Lung (tissue), 12 donors: Measurements from ENCODE around the gene SEPTIN2. TPM values are rescaled to one million over a fixed set of nuclear protein-coding genes. Genes with fewer than 3 reads are reported as not detected.

Experiments
- ATAC-seq: fragments of 200-7000 bp; cut with Tn5 transposase; one replicate; pipeline ENCODE4 v1.9.1; 2020; ENCODE audit warnings: moderate number of reproducible peaks; ENCODE audit not compliant: insufficient read depth, low FRiP score
- DNase-seq, 3 donors: peaks; one replicate each; pipeline ENCODE4 v3.0.0-alpha.2; 2013 to 2017
- H3K27ac ChIP-seq, 2 donors: one replicate each; pipeline ENCODE4 v1.5.1; 2013; ENCODE audit warnings: mild to moderate bottlenecking in 2 of 2, moderate library complexity in 2 of 2, control low read depth in 1 of 2, inconsistent platforms in 1 of 2, low read depth in 1 of 2, low read length in 1 of 2
- H3K27me3 ChIP-seq, 3 donors: one replicate each; pipeline ENCODE4 v1.5.1; 2013; ENCODE audit warnings: low read length in 2 of 3; ENCODE audit not compliant: control insufficient read depth in 3 of 3, insufficient read depth in 3 of 3
- H3K36me3 ChIP-seq, 4 donors: one replicate each; pipeline ENCODE4 v1.5.1; 2013; ENCODE audit warnings: low read length in 4 of 4, mild to moderate bottlenecking in 1 of 4, moderate library complexity in 1 of 4; ENCODE audit not compliant: control insufficient read depth in 4 of 4, insufficient read depth in 4 of 4
- H3K4me1 ChIP-seq, 5 donors: one replicate each; pipeline ENCODE4 v1.5.1; 2013; ENCODE audit warnings: low read length in 5 of 5, mild to moderate bottlenecking in 2 of 5, moderate library complexity in 1 of 5; ENCODE audit not compliant: control insufficient read depth in 5 of 5, insufficient read depth in 5 of 5
- H3K4me3 ChIP-seq: one replicate; pipeline ENCODE4 v1.5.1; 2013; ENCODE audit warnings: mild to moderate bottlenecking, control low read depth, moderate library complexity
- H3K9ac ChIP-seq, 2 donors: one replicate each; pipeline ENCODE4 v1.5.1; 2013; ENCODE audit warnings: low read length in 2 of 2, control low read depth in 1 of 2; ENCODE audit not compliant: insufficient read depth in 1 of 2
- H3K9me3 ChIP-seq, 4 donors: one replicate each; pipeline ENCODE4 v1.5.1; 2013; ENCODE audit warnings: low read length in 3 of 4, mild to moderate bottlenecking in 1 of 4, moderate library complexity in 1 of 4; ENCODE audit not compliant: control insufficient read depth in 4 of 4, insufficient read depth in 3 of 4
- CTCF ChIP-seq: IDR thresholded peaks from 2 replicates; pipeline ENCODE4 v1.5.1; 2012; ENCODE audit warnings: mild to moderate bottlenecking; ENCODE audit errors: control extremely low read depth, extremely low read depth
- WGBS, 2 donors: extraction: QIAGEN DNeasy Blood & Tissue Kit; methylation state at CpG; one replicate each; pipeline ENCODE4 v1.1.7; 2013; 5-methylcytosine and 5-hydroxymethylcytosine counted together
- polyA plus RNA-seq, 2 donors: library from polyadenylated mRNA; stranded (reverse); fragments of 200-250 nt; gene quantifications; one replicate each; pipeline ENCODE4 v1.2.1, GENCODE V29; 2013
- total RNA-seq, 2 donors: library from RNA; depleted of rRNA in 1 of 2; stranded (reverse); fragments of >200 nt in 1 of 2; gene quantifications; one replicate each; pipeline ENCODE4 v1.2.1, GENCODE V29; 2014 to 2021
- donor health status: control.
- donor health status: control.
- donor health status: Bipolar disorder and iron deficiency.
- donor health status: healthy.
- donor health status: DM: yes; HTN: yes; CAD: no.

SEPTIN2 gene
- total and polyA plus RNA-seq, 4 donors, result 114 to 755 (median 257) TPM

GRCh38 chr2:241279413-241279812 lies 36.3 kb upstream of the SEPTIN2 start:
- 61 to 68% methylated on average over 8 of the region's 8 CpGs for WGBS, 2 donors
- no peak overlapping the region for H3K9ac ChIP-seq
- H3K4me1 ChIP-seq, result peaks cover 3 to 7% (median 5%) of the 10 kb centered on the region in 5 donors
- no peak for TF ChIP-seq CTCF
- ATAC-seq, result no peak
- no peaks in the 10 kb centered on the region for H3K27me3 ChIP-seq
- DNase-seq, result no peak
- no peaks in the 10 kb centered on the region for H3K36me3 ChIP-seq
- H3K4me3 ChIP-seq, result no peak overlapping the region
- H3K27ac ChIP-seq, result no peak overlapping the region
- no peaks in the 10 kb centered on the region for H3K9me3 ChIP-seq

- H3K27ac ChIP-seq, result no peak overlapping the region
- 67 to 83% methylated on average over 3 of the region's 3 CpGs for WGBS, 2 donors
- ATAC-seq, result no peak
- no peak overlapping the region for H3K9ac ChIP-seq
- DNase-seq, result no peak
- H3K4me3 ChIP-seq, result no peak overlapping the region
- no peaks in the 10 kb centered on the region for H3K9me3 ChIP-seq
- no peaks in the 10 kb centered on the region for H3K36me3 ChIP-seq
- no peak for TF ChIP-seq CTCF
- H3K27me3 ChIP-seq, result no peaks in the 10 kb centered on the region
- H3K4me1 ChIP-seq, result peaks cover 3 to 7% (median 5%) of the 10 kb centered on the region in 5 donors
Measured at GRCh38 chr2:241279828-241280227, 35.9 kb upstream of the SEPTIN2 start.

- 92 to 93% methylated on average over 4 of the region's 4 CpGs for WGBS, 2 donors
- ATAC-seq (no peak), DNase-seq (no peak)
- Histone ChIP-seq H3K27me3 (no peaks in the 10 kb centered on the region), H3K9me3 (no peaks in the 10 kb centered on the region), H3K36me3 (no peaks in the 10 kb centered on the region), H3K27ac (no peak overlapping the region), H3K4me3 (no peak overlapping the region), H3K9ac (no peak overlapping the region), H3K4me1 (peaks cover 3 to 7% (median 5%) of the 10 kb centered on the region in 5 donors)
- TF ChIP-seq CTCF, result no peak
Measured at GRCh38 chr2:241280291-241280690, 35.4 kb upstream of the SEPTIN2 start.

- Histone ChIP-seq H3K9ac (no peak overlapping the region), H3K36me3 (no peaks in the 10 kb centered on the region), H3K27me3 (no peaks in the 10 kb centered on the region), H3K4me1 (peaks cover 3 to 7% (median 5%) of the 10 kb centered on the region in 5 donors), H3K4me3 (no peak overlapping the region), H3K27ac (no peak overlapping the region), H3K9me3 (no peaks in the 10 kb centered on the region)
- WGBS, 2 donors, result 55 to 67% methylated on average over 5 of the region's 5 CpGs
- DNase-seq, result no peak
- ATAC-seq, result no peak
- TF ChIP-seq CTCF, result no peak
Measured at GRCh38 chr2:241282555-241282954, 33.2 kb upstream of the SEPTIN2 start.
